ENCODE measurements around the gene ROCK2.
"Not testable (repeated sequence)": the region's sequence is repeated elsewhere in the genome, so short reads cannot be mapped to it uniquely, and the experiment has no call there.

ROCK2 gene

DNA sequence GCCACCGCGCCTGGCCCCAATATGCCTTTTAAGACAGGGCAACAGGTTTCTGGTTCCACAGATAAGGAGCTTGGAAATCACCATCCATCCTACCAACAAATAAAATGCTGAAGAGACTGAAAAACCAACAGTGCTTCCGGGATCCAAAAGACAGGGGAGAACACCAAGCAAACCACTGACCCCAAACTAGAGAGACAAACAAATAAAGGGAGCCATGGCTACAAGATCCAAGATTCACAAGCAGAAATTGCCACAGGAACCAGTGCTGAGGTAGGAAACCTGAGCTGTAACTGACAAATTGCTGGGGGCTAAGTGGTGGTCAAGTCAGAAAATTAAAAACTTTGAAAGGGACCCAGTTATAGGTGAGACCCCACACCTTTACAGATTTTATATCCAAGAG lies 76.5 kb downstream of the ROCK2 start:
- DNase-seq (ENCODE audit: low read depth in 2 of 2), result no peak

DNA sequence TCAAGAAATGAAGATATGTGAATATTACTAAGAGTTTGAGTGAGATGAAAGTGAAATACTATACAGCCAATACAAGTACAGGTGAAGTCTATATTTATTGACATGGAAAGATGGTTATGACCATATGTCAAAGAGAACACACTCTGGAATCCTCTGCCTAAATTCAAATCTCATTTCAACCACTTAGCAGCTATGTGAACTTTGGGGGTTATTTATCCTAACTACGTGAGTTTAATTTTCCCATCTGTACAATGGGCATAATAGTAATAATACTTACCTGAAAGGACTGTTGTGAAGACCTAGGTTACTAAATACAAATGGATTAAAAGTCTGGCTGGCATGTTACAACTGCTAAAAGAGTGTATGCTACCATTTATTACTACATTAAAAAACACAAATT lies 79.6 kb downstream of the ROCK2 start:
- DNase-seq (ENCODE audit: low read depth in 2 of 2), result no peak

DNA sequence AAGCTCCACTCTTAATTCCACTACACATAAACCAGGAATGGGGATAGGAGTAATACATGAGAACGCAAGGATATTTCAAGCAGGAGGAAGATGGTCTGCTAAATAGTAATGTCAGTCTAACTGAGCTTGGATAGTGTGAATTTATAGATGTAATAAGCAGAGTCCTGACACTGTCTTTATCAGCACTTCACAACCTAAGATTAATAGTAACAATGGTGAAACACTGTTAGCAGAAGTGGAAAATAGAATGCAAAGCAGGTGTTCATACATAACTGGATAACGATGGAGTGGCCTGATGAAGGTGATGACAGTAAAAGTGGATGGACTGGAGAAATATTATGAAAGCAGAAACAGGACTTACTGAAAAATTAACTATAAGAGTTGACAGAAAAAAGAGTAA lies 80.4 kb downstream of the ROCK2 start:
- no peak for DNase-seq (ENCODE audit: low read depth in 2 of 2)

DNA sequence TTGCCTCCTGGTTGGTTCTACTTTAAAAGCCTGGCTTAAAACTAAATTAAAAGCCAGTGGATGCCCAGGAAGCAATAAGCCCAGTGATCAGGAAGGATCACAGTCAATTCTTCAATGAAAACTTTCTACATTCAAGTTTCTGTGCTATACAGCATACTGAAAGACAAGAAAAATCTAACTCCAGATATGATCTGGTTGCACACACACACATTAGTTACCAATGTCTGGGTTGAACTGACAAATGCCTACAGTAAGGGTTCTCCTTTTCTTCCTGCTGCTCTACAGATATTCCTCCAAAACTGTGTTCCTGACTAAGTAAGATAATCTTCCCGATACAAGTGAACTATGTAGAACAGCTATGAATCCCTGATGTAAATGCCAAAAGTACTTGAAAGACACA lies 81.3 kb downstream of the ROCK2 start:
- DNase-seq (ENCODE audit: low read depth in 2 of 2), result no peak

GRCh38 chr2:11262438-11262837 lies 82.0 kb downstream of the ROCK2 start:
- not testable (repeated sequence) for DNase-seq (ENCODE audit: low read depth in 2 of 2)

GRCh38 chr2:11261564-11261963 lies 82.9 kb downstream of the ROCK2 start:
- not testable (repeated sequence) for DNase-seq (ENCODE audit: low read depth in 2 of 2)

GRCh38 chr2:11260979-11261378 lies 83.5 kb downstream of the ROCK2 start:
- no peak for DNase-seq (ENCODE audit: low read depth in 2 of 2)

GRCh38 chr2:11257964-11258363 lies 86.5 kb downstream of the ROCK2 start:
- DNase-seq (ENCODE audit: low read depth in 2 of 2), result no peak

DNA sequence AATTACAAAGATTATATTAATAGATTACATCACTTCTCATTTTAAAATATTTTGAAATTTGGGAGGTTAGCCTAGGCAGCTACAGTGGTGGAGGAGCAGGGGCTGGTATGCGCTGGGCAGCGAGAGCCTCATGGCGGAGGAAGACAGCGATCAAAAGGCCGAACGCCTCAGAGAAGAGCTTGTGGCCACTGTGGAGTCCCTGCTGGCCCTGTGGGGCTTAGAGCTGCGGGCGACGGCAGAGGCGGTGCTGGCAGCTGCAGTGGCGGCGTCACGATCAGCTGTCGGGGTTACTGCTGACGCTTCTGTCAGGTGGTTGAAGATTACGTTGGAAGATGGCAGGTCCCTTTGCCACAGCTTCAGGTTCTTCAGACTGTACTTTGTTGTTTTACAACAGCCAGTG lies 87.4 kb downstream of the ROCK2 start:
- DNase-seq (ENCODE audit: low read depth in 2 of 2), result no peak

- no peak for DNase-seq (ENCODE audit: low read depth in 2 of 2)
Measured at GRCh38 chr2:11256166-11256565, 88.3 kb downstream of the ROCK2 start.

DNA sequence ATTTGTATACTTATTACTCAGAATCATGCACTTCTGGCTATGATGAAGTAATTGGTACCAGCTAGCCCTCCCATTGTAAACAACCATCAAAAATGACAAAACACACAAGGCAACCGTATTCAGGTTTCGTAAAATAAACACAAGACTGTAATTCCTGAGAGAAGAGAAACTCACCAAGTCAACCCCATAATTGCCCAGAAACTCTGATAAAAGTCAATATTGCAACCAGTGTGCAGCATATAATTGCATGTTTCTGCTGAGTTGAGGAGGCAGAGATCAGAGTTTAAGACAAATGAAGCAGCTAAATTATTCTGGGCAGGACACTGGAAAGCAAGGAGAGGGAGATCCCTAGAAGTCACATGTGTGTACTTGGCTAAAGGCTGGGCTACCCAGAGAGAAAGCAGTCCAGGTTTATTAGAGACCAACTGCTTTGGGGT lies 90.3 kb downstream of the ROCK2 start:
- DNase-seq (ENCODE audit: low read depth in 2 of 2), result no peak

DNA sequence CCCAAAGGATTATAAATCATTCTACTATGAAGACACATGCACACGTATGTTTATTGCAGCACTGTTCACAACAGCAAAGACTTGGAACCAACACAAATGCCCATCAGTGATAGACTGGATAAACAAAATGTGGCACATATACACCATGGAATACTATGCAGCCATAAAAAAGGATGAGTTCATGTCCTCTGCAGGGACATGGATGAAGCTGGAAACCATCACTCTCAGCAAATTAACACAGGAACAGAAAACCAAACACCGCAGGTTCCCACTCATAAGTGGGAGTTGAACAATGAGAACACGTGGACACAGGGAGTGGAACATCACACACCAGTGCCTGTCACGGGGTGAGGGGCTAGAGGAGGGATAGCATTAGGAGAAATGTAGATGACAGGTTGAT lies 92.0 kb downstream of the ROCK2 start:
- DNase-seq (ENCODE audit: low read depth in 2 of 2), result not testable (repeated sequence)

GRCh38 chr2:11250400-11251196 lies 93.8 kb downstream of the ROCK2 start:
- no peak for DNase-seq (ENCODE audit: low read depth in 2 of 2)

- no peak for DNase-seq (ENCODE audit: low read depth in 2 of 2)
Measured at GRCh38 chr2:11245322-11245721, 99.1 kb downstream of the ROCK2 start.

DNA sequence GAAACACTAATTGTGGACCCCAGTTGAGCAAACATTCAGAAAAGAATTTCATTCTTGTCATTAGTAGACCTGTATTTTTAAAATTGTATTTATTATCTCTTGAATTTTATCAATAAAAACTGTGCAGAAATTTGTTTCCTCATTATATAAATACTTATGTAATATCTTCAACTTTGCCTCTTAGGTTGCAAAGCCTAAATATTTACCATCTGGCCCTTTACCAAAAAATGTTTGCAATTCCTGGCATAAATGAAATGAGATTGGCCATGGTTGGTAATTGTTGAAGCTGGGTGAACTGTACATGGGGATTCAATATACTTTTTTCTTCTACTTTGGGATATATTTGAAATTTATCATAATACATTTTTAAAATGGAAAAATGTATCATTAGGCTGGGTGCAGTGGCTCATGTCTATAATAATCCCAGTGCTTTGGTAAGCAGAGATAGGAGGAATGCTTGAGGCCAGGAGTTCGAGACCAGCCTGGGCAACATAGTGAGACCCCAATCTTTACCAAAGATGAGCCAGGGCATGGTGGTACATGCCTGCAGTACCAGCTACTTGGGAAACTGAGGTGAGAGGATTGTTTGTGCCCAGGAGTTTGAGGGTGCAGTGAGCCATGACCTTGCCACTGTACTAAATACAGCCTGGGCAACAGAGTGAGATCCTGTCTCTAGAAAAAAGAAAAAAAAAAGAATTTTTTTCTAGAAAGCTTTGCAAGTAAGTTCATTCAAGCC lies 100.2 kb downstream of the ROCK2 start:
- DNase-seq (ENCODE audit: low read depth in 2 of 2), result no peak

GRCh38 chr2:11243512-11243911 lies 100.9 kb downstream of the ROCK2 start:
- DNase-seq (ENCODE audit: low read depth in 2 of 2), result no peak

DNA sequence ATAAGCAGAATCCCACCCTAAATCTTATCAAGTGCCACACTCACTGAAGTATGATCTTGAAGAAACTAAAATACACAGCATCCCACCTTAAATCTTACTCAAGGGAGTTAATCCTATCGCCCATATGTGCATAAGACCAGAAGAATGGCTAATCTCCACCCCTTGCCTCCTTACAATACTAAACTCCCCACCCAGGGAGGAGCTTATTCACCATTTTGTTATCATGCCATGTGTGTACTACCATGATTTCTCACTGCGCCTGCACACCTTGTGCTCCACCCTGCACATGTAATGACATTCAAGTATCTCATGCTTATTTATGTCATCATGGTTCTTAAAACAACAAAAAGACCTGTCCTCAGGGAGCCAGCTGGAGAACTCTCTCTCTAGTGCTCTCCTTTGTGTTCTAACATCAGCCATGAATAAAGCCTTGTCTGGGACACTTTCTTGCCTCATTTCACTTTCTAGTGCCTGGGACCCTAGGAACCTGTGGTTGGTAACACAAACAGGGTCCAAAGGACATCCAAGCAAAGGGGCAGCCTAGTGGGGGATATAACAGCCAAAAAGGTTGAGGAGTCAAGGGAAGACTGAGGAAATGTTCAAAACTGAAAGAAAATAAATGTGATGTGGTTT lies 101.8 kb downstream of the ROCK2 start:
- no peak for DNase-seq (ENCODE audit: low read depth in 2 of 2)

- no peak for DNase-seq (ENCODE audit: low read depth in 2 of 2)
Measured at GRCh38 chr2:11241412-11242203, 102.8 kb downstream of the ROCK2 start.

GRCh38 chr2:11239666-11240462 lies 104.6 kb downstream of the ROCK2 start:
- DNase-seq (ENCODE audit: low read depth in 2 of 2), result no peak

GRCh38 chr2:11239147-11239546 lies 105.3 kb downstream of the ROCK2 start:
- no peak for DNase-seq (ENCODE audit: low read depth in 2 of 2)

GRCh38 chr2:11237122-11237521 lies 107.3 kb downstream of the ROCK2 start:
- DNase-seq (ENCODE audit: low read depth in 2 of 2), result no peak

Data from stimulated activated CD4-positive, alpha-beta T cell treated with anti-CD3 and anti-CD28 coated beads, Interleukin-12 subunit alpha, Interleukin-12 subunit beta, amount 100 ng/mL, for 24 hours (primary cell).